IMR-90 (cell line): Measurements from ENCODE around the gene ST6GALNAC2. TPM values are rescaled to one million over a fixed set of nuclear protein-coding genes. Genes with fewer than 3 reads are reported as not detected.

Experiments
- ATAC-seq: fragments of 200-7000 bp; cut with Tn5 transposase; 2 replicates; pipeline ENCODE4 v1.9.1; 2020; ENCODE audit warnings: low read depth, mild to moderate bottlenecking, moderate library complexity
- BruUV-seq: library from RNA; stranded (reverse); fragments of 400-500 nt; replicated peaks from 2 replicates; lab custom pipeline; 2021; lab: Mats Ljungman, UMichigan
- CTCF ChIA-PET: fragments of 300-600 bp; formaldehyde crosslinking; extraction: SDS; loops from one replicate; lab custom pipeline; 2021; ENCODE audit warnings: antibody characterized with exemption; lab: Yijun Ruan, JAX
- POLR2A ChIA-PET: fragments of 300-600 bp; sonication (Branson Sonifier 250); formaldehyde crosslinking; loops from one replicate; lab custom pipeline; 2022; ENCODE audit warnings: antibody characterized with exemption; ENCODE audit not compliant: unreplicated experiment; lab: Charles Lee
- DNase-seq: peaks from one replicate; pipeline ENCODE4 v3.0.0; 2013
- H2AFZ ChIP-seq: replicated peaks from 2 replicates; pipeline ENCODE3; 2013; ENCODE audit warnings: low read length, mild to moderate bottlenecking; ENCODE audit not compliant: poor library complexity
- H2AK5ac ChIP-seq: 2 replicates; pipeline ENCODE4 v1.6.1; 2013; ENCODE audit warnings: low read depth, low read length, inconsistent platforms
- H2AK9ac ChIP-seq: replicated peaks from 2 replicates; pipeline ENCODE3; 2013; ENCODE audit warnings: mild to moderate bottlenecking, low read depth, low read length, moderate library complexity; ENCODE audit not compliant: poor library complexity
- H2BK120ac ChIP-seq: 2 replicates; pipeline ENCODE4 v1.6.1; 2013; ENCODE audit warnings: low read depth, low read length, inconsistent platforms
- H2BK15ac ChIP-seq: 3 replicates; pipeline ENCODE4 v1.6.1; 2013; ENCODE audit warnings: low read depth, low read length, inconsistent platforms
- H2BK20ac ChIP-seq: 2 replicates; pipeline ENCODE4 v1.6.1; 2013; ENCODE audit warnings: low read depth, mild to moderate bottlenecking, inconsistent platforms, low read length, moderate library complexity
- H2BK5ac ChIP-seq: 2 replicates; pipeline ENCODE4 v1.6.1; 2013; ENCODE audit warnings: mild to moderate bottlenecking, low read depth, low read length, inconsistent platforms; ENCODE audit not compliant: poor library complexity, severe bottlenecking
- H3K14ac ChIP-seq: replicated peaks from 2 replicates; pipeline ENCODE4 v1.6.1; 2013; ENCODE audit warnings: low read depth, low read length, inconsistent platforms
- H3K18ac ChIP-seq: 2 replicates; pipeline ENCODE4 v1.6.1; 2013; ENCODE audit warnings: low read depth, low read length, control low read depth
- H3K23ac ChIP-seq: 2 replicates; pipeline ENCODE4 v1.6.1; 2013; ENCODE audit warnings: low read depth, low read length, inconsistent platforms
- H3K27ac ChIP-seq: 2 replicates; pipeline ENCODE4 v1.5.1; 2013; ENCODE audit warnings: mild to moderate bottlenecking, control low read depth, low read length; ENCODE audit not compliant: insufficient read depth
- H3K27me3 ChIP-seq: 2 replicates; pipeline ENCODE4 v1.6.1; 2013; ENCODE audit warnings: low read length; ENCODE audit not compliant: control insufficient read depth, insufficient read depth
- H3K36me3 ChIP-seq: 2 replicates; pipeline ENCODE4 v1.6.1; 2013; ENCODE audit warnings: low read length, mixed read lengths; ENCODE audit not compliant: control insufficient read depth, insufficient read depth
- H3K4ac ChIP-seq: 2 replicates; pipeline ENCODE4 v1.6.1; 2013; ENCODE audit warnings: low read depth, low read length, inconsistent platforms
- H3K4me1 ChIP-seq: 2 replicates; pipeline ENCODE4 v1.6.1; 2013; ENCODE audit warnings: low read length, mixed read lengths; ENCODE audit not compliant: control insufficient read depth, insufficient read depth
- H3K4me2 ChIP-seq: 2 replicates; pipeline ENCODE4 v1.6.1; 2013; ENCODE audit warnings: low read depth, mild to moderate bottlenecking, control low read depth, low read length, moderate library complexity
- H3K4me3 ChIP-seq: 2 replicates; pipeline ENCODE4 v1.5.1; 2013; ENCODE audit warnings: low read depth, mild to moderate bottlenecking, control low read depth, low read length, moderate library complexity; ENCODE audit not compliant: insufficient read depth
- H3K56ac ChIP-seq: 2 replicates; pipeline ENCODE4 v1.6.1; 2013; ENCODE audit warnings: low read length, inconsistent platforms; ENCODE audit not compliant: insufficient read depth; ENCODE audit errors: extremely low read depth
- H3K79me1 ChIP-seq, 2 experiments: 2 replicates each; pipeline ENCODE4 v1.6.1; 2013; ENCODE audit warnings: low read length in 2 of 2, inconsistent platforms in 1 of 2, low read depth in 1 of 2
- H3K9ac ChIP-seq: 2 replicates; pipeline ENCODE4 v1.6.1; 2013; ENCODE audit warnings: low read depth, low read length, control low read depth
- H3K9me1 ChIP-seq: 2 replicates; pipeline ENCODE4 v1.6.1; 2013; ENCODE audit warnings: low read length, inconsistent platforms; ENCODE audit not compliant: insufficient read depth
- H3K9me3 ChIP-seq: 2 replicates; pipeline ENCODE4 v1.6.1; 2013; ENCODE audit warnings: low read length; ENCODE audit not compliant: control insufficient read depth, insufficient read depth
- H4K20me1 ChIP-seq: 2 replicates; pipeline ENCODE4 v1.6.1; 2013; ENCODE audit warnings: low read length, inconsistent platforms; ENCODE audit not compliant: insufficient read depth
- H4K5ac ChIP-seq: 2 replicates; pipeline ENCODE4 v1.6.1; 2013; ENCODE audit warnings: mild to moderate bottlenecking, low read depth, low read length, control low read depth
- H4K8ac ChIP-seq, 2 experiments: 2 replicates each; pipeline ENCODE4 v1.6.1; 2013; ENCODE audit warnings: low read depth in 2 of 2, low read length in 2 of 2, control low read depth in 1 of 2, inconsistent platforms in 1 of 2
- H4K91ac ChIP-seq: 2 replicates; pipeline ENCODE4 v1.6.1; 2013; ENCODE audit warnings: low read depth, low read length, inconsistent platforms; ENCODE audit not compliant: insufficient read depth
- CEBPB ChIP-seq: IDR thresholded peaks from 2 replicates; pipeline ENCODE4 v1.6.1; 2012; ENCODE audit warnings: low read depth, low read length, improper control_type of control experiment
- FOS ChIP-seq: fragments of 150-350 bp; IDR thresholded peaks from 2 replicates; pipeline ENCODE4 v1.6.1; 2016; ENCODE audit warnings: low read depth, low read length
- MAFK ChIP-seq: IDR thresholded peaks from 2 replicates; pipeline ENCODE4 v1.6.1; 2012; ENCODE audit warnings: low read depth, low read length, improper control_type of control experiment
- MAZ ChIP-seq: IDR thresholded peaks from 2 replicates; pipeline ENCODE4 v1.6.1; 2012; ENCODE audit warnings: low read depth, mild to moderate bottlenecking, low read length, improper control_type of control experiment, moderate library complexity, borderline replicate concordance
- MXI1 ChIP-seq: IDR thresholded peaks from 2 replicates; pipeline ENCODE4 v1.6.1; 2012; ENCODE audit warnings: low read depth, mild to moderate bottlenecking, low read length, moderate library complexity, borderline replicate concordance
- NFE2L2 ChIP-seq: fragments of 150-350 bp; IDR thresholded peaks from 2 replicates; pipeline ENCODE4 v1.6.1; 2016; ENCODE audit warnings: low read depth, mild to moderate bottlenecking, low read length
- POLR2A ChIP-seq: IDR thresholded peaks from 2 replicates; pipeline ENCODE4 v1.6.1; 2012; ENCODE audit warnings: mild to moderate bottlenecking, low read depth, low read length
- RFX5 ChIP-seq: IDR thresholded peaks from 2 replicates; pipeline ENCODE4 v1.8.0; 2012; ENCODE audit warnings: low read depth, mild to moderate bottlenecking, low read length, moderate library complexity
- USF2 ChIP-seq: fragments of 150-350 bp; IDR thresholded peaks from 2 replicates; pipeline ENCODE4 v1.6.1; 2017; ENCODE audit warnings: mild to moderate bottlenecking, antibody characterized with exemption, low read length, low read depth
- WGBS, 2 experiments: methylation state at CpG; one replicate each; pipeline versions ENCODE4 v1.1.5 to v1.1.7; 2013; ENCODE audit warnings: missing lambda C conversion rate in 2 of 2; ENCODE audit not compliant: insufficient read length in 1 of 2; ENCODE audit errors: extremely low coverage in 2 of 2; 5-methylcytosine and 5-hydroxymethylcytosine counted together
- dilution Hi-C: fragments of 300-500 bp; cut with HindIII; formaldehyde crosslinking; loops from one replicate; pipeline ENCODE4 v1.14.3; 2018; ENCODE audit warnings: low sequenced_read_pairs; ENCODE audit not compliant: unreplicated experiment
- in situ Hi-C: fragments of 300-500 bp; cut with MboI; formaldehyde crosslinking; loops from 3 replicates; pipeline ENCODE4 v1.14.3; 2019; ENCODE audit warnings: low sequenced_read_pairs, inconsistent platforms, mixed read lengths
- intact Hi-C: fragments of 100-400 bp; cut with micrococcal nuclease; formaldehyde crosslinking; loops from 2 replicates; pipeline ENCODE4 v1.10.0; 2022
- polyA plus RNA-seq, 3 experiments: library from polyadenylated mRNA; depleted of rRNA; stranded (reverse); fragments of >200 nt; gene quantifications; 2 replicates each; pipeline ENCODE4 v1.2.3, GENCODE V29; 2012; ENCODE audit warnings: low replicate concordance in 1 of 3
- total RNA-seq: library from RNA; depleted of rRNA; stranded (reverse); fragments of >200 nt; gene quantifications from 2 replicates; pipeline ENCODE4 v1.2.3, GENCODE V29; 2012
- TF ChIP-seq, protein P1 (sequence below): conservative IDR thresholded peaks from 2 replicates; pipeline ENCODE4 v1.5.1; 2012; ENCODE audit warnings: mild to moderate bottlenecking, low read depth, low read length, improper control_type of control experiment
- TF ChIP-seq, protein P2 (sequence below): fragments of 150-350 bp; IDR thresholded peaks from 2 replicates; pipeline ENCODE4 v1.6.1; 2016; ENCODE audit warnings: low read depth, mild to moderate bottlenecking, low read length, moderate library complexity, borderline replicate concordance

ST6GALNAC2 gene
- total and polyA plus RNA-seq, 2 of the 4 experiments (the other 2 are of a cell fraction), result 0.10 TPM; not detected in 1

- Histone ChIP-seq H3K56ac (peak within 1 kb of the TSS; percentile 66; the same call in 1 of the 2 replicates), H2BK15ac (peak within 1 kb of the TSS; percentile 92; the same call in 2 of the 3 replicates), H3K4ac (peak within 1 kb of the TSS; percentile 94), H3K4me1 (peaks cover 10% of the 10 kb centered on the region), H2AK5ac (peak within 1 kb of the TSS; percentile 96), H3K18ac (peak within 1 kb of the TSS; percentile 47; the same call in 1 of the 2 replicates), H4K5ac (peak within 1 kb of the TSS; percentile 91), H2AFZ (peak within 1 kb of the TSS; percentile 99), H3K4me3 (peak within 1 kb of the TSS; percentile 27; the same call in 1 of the 2 replicates), H4K91ac (peak within 1 kb of the TSS; percentile 80), H4K20me1 (no peaks in the 10 kb centered on the region), H3K79me1 (no peaks in the 10 kb centered on the region; a peak in 1 of 4 replicates), H3K27me3 (peaks cover 2% of the 10 kb centered on the region; the same call in 1 of the 2 replicates), H4K8ac (peak within 1 kb of the TSS; percentile 63 to 97), H3K23ac (peak within 1 kb of the TSS; percentile 81), H3K4me2 (peak within 1 kb of the TSS; percentile 88), H3K36me3 (no peaks in the 10 kb centered on the region; the same call in 1 of the 2 replicates), H3K9ac (peak within 1 kb of the TSS; percentile 62; the same call in 1 of the 2 replicates), H3K9me1 (peaks cover 11% of the 10 kb centered on the region), H3K9me3 (no peaks in the 10 kb centered on the region), H2BK120ac (peak within 1 kb of the TSS; percentile 93), H2BK5ac (peak within 1 kb of the TSS; percentile 61), H3K14ac (peak within 1 kb of the TSS; percentile 93), H2BK20ac (peak within 1 kb of the TSS; percentile 60), H3K27ac (peak within 1 kb of the TSS; percentile 62), H2AK9ac (peak within 1 kb of the TSS; percentile 97)
- TF ChIP-seq MXI1 (no peak), USF2 (no peak), FOS (no peak), CEBPB (no peak), MAZ (no peak), MAFK (no peak), POLR2A (no peak), RFX5 (no peak), NFE2L2 (no peak)
- TF ChIP-seq, protein P1, sequence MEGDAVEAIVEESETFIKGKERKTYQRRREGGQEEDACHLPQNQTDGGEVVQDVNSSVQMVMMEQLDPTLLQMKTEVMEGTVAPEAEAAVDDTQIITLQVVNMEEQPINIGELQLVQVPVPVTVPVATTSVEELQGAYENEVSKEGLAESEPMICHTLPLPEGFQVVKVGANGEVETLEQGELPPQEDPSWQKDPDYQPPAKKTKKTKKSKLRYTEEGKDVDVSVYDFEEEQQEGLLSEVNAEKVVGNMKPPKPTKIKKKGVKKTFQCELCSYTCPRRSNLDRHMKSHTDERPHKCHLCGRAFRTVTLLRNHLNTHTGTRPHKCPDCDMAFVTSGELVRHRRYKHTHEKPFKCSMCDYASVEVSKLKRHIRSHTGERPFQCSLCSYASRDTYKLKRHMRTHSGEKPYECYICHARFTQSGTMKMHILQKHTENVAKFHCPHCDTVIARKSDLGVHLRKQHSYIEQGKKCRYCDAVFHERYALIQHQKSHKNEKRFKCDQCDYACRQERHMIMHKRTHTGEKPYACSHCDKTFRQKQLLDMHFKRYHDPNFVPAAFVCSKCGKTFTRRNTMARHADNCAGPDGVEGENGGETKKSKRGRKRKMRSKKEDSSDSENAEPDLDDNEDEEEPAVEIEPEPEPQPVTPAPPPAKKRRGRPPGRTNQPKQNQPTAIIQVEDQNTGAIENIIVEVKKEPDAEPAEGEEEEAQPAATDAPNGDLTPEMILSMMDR, result no peak
- TF ChIP-seq, protein P2, sequence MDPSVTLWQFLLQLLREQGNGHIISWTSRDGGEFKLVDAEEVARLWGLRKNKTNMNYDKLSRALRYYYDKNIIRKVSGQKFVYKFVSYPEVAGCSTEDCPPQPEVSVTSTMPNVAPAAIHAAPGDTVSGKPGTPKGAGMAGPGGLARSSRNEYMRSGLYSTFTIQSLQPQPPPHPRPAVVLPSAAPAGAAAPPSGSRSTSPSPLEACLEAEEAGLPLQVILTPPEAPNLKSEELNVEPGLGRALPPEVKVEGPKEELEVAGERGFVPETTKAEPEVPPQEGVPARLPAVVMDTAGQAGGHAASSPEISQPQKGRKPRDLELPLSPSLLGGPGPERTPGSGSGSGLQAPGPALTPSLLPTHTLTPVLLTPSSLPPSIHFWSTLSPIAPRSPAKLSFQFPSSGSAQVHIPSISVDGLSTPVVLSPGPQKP, result no peak
- DNase-seq (no peak), ATAC-seq (no peak)
- CTCF ChIA-PET, result interaction anchor here (1.0 to 1.7 kb wide), 2 partner anchors 10 to 16 kb away, joined by 5 to 18 read pairs; no protein-coding TSS in a partner anchor
- no TSS peak for BruUV-seq
- intact Hi-C loops (loop anchor here (10.0 kb wide), 1 partner anchor 525 kb away; no protein-coding TSS in a partner anchor), dilution Hi-C loops (no loop called here), in situ Hi-C loops (no loop called here)
- POLR2A ChIA-PET, result no interaction called here
- 92% methylated on average over 9 of the region's 22 CpGs; no CpG with 5 or more reads in 1 of the 2 experiments for WGBS, 2 experiments
These were observed 45.9 kb downstream of the ST6GALNAC2 start, which contains the start of gene PRCD for GRCh38 chr17:76539631-76540271. TSS of gene PRCD (plus strand) at chr17:76540044. CDS start at chr17:76540142, 98 bp downstream.
